Dermis blood vessel endothelial cell (primary cell): ENCODE measurements around the gene IBA57. TPM values are rescaled to one million over a fixed set of nuclear protein-coding genes. Genes with fewer than 3 reads are reported as not detected.

Experiments used
- DNase-seq: peaks from one replicate; pipeline ENCODE4 v3.0.0; 2010
- total RNA-seq: library from RNA; depleted of rRNA; stranded (reverse); fragments of >200 nt; gene quantifications from 2 replicates; pipeline ENCODE4 v1.2.3, GENCODE V29; 2014

IBA57 gene
- 9.5 and 17.4 TPM in 2 replicates for total RNA-seq

GRCh38 chr1:228165372-228166169 is at the start of gene IBA57:
IBA57 (plus strand) TSS chr1:228165804; CDS start chr1:228165817, 13 bp downstream.
- peak; percentile 100 for DNase-seq

GRCh38 chr1:228117335-228117734 is 48.3 kb upstream of the IBA57 start:
- DNase-seq, result no peak

DNA sequence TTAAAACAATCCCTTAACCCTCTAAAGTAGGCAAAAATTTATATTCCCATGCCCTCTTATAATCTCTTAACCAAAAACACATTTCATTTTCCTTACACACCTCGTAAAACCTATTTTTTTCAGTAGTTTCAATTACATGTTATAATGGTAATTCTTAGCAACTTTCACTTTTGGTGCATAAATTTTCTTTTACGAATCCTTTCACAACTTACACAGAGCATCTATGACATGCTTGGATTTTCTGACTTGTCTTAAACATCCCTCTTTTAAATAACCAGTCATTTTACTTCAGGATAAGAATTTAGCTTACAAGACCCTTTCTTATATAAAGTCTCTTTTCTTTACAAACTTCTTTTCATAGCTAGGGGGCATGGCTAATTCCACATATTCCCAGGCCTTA is 47.6 kb upstream of the IBA57 start:
- no peak for DNase-seq

DNA sequence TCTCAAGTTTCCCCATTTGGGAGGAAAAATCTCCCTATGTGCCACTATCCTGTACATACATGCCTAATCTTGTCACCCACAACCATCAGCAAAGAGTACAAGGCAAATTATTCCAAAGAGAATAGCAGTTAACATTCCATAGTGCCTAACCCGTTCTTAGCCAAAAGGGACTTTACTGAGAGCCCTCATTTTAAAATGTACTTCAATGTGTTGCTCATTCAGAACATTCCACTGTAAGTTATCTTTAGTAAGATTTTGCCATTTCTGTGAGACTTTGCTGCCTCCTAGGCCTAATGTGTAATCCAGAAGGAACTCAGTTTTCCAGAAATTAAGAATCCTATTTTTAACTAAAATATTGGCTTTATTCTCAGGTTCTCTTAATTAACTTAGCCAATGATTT is 45.3 kb upstream of the IBA57 start:
- no peak for DNase-seq

GRCh38 chr1:228120857-228121489 is 44.6 kb upstream of the IBA57 start:
- no peak for DNase-seq

DNA sequence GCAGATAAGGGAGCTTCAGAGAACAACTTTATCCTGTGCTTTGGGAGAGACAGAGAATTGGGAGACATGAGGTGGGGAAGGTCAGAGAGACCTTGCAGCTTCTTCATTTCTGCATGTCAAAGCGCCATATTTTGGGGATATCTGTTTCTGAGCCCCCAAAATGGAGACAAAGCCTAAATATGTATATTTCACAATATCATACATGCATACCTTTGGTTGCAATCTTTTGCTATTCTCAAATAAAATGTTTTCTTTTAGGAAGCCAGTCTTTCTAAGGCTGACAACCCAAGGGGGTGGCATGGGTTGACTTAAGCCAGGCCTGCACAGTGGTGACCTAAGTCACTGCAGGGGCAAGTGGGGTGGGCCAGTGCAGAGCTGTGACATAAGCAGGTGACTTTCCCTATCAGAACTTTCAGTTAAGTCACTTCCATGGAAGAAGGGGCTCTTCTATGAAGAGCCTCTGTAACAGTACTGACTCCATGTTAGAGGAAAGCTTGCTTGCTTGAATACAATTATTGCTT is 42.6 kb upstream of the IBA57 start:
- DNase-seq, result no peak

DNA sequence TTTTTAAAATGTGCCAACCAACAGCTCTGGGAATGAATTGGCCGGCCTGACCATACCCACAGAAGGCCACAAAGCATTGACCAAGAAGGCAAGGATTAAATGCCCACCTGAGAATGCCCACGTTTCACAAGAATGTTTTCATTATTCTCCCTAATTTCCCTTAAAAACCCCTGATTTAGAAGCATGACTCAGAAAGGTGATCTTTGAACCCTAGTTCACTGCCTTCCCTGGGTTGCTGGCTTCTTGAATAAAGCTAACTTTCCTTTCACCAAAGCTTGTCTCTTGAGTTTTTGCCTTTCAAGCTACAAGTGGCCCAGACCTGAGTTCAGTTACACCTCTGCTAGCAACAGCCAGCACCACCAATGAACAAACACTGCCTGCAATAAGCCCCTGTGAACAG is 42.1 kb upstream of the IBA57 start:
- DNase-seq, result no peak

DNA sequence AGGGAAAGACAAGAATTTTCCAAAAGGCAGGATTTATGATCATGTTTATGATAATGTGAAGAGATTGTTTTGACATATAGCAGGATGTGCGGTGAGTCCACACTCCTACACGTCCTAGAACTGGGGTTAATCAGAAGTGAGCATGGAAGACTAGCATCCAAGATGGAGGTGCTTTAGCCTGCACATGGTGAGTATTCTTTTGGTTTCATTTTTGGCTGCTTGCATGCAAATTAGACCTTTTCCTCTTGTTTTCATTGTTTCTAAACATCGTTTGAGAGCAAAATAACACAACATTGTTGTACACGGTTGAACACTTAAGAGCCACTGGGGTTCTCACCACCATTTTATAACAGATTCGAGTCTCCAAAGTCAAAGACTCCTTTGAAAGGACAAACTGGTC is 40.4 kb upstream of the IBA57 start:
- DNase-seq, result no peak

DNA sequence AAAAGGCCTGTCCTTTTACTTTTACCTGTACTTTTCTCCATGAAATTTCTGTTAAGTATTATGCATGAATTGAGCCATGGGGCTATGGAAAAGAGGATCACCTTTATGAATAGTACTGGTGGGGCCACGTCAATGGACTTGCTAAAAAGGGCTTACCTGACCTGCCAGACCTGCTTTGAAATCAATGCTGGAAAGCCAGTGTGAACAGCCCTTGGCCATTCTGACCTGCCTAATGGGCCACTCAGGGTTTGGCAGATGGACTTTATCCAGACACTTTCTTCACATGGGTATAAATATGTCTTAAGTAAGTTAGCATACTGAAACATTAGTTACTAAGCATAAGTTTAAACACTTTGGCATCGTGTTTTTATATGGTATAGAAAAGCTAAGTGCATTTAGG is 33.8 kb upstream of the IBA57 start:
- DNase-seq, result no peak

GRCh38 chr1:228134591-228134990 is 31.0 kb upstream of the IBA57 start:
- no peak for DNase-seq

DNA sequence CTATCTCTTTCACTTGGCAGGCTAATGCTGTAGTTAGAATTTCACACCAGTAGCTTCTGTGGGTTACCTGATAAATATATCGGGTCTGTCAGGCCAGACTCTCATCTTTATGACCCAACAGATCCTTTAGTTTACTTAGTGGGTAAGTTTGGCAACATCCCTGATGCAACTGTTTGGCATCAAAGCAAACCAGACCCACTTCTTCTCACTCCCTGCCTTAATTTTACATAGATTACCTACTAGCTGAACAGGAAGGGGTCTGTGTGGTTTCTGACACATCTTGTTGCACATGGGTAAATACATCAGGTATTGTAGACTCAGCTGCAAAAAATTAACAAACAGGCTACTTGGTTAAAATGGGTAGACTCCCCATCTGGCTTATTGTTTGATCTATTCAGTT is 28.7 kb upstream of the IBA57 start:
- DNase-seq, result no peak

DNA sequence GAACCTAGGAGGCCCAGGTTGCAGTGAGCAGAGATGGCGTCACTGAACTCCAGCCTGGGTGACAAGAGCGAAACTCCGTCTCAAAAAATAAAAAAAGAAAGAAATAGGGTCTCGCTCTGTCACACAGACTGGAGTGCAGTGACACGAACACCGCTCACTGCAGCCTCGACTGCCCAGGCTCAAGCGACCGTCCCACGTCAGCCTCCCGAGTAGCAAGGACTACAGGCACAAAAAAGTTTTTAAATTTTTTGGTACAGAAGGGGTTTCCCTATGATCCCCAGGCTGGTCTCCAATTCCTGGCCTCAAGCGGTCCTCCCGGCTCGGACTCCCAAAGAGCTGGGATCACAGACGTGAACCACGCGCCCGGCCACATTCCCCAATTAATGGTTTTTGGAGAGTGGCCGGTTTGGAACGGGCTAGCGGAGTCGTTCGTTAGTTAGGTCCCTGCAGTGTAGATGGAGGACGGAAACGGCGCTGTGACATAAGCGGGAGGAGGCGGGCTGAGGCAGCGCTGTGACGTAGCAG is 26.1 kb upstream of the IBA57 start:
- no peak for DNase-seq

DNA sequence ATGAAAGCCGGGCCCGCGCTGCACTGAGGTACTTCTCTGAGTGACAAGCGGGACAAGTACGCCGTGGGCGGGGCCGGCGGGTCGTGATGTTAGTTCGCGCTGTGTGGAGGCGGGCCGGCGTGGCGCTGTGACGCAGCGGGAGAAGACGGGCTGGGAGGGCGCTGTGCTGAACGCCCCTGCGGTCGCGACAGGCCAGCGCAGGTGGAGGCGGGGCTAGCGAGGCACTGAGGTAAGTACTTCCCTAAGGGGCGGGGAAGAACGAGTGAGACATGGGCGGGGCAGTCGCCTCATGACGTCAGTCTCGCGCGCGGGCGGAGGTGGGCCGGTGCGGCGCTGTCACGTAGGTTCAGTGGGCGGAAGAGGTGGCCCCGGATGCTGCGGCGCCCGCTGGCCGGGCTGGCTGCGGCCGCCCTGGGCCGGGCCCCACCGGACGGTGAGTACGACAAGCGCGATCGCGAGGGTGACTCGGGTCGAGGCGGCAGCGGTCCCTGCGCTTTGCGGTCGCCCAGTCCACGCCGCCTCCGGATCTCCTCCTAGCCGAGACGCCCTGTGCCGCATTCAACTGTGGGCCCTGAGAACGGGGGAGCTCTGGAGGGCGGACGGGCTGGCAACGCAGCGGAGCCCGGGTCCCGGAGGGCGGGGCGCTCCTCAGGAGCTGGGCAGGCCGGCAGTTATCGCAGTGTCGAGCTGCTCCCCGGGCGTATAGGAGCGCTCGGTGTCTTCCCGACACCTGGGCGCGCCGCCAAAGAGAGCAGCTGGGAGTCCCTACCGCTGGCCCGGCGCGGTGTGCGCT is 25.5 kb upstream of the IBA57 start, which contains the start of gene GUK1:
TSS of gene GUK1 (plus strand) at position 349 of the 793 bp plus-strand sequence. CDS start at position 373, 24 bp downstream.
- DNase-seq, result peak; percentile 100

DNA sequence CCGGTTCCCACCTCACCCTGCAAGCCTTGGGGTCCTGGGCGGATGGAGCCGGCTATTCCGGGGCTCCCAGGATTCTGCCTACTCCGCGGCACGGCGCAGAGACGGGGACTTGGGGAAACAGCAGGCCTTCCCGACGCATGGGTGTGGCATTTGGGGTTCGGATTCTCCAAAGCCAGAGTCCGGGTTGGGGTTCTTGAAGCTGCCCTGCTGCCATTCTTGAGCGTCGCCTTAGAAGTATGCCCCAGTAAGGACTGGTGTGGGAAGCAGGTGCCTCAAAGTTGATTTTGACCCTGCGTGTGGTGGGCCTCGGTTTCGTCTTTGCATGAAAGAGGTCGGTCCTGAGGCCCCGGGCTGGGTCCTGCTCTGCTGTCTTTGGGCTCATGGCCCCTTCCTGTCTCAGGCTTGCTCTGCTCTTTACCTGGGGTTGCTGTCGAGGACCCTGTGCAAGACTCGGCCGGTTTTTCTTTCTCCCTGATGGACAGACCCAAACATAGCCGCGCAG is 24.8 kb upstream of the IBA57 start:
- peak; percentile 28 for DNase-seq

GRCh38 chr1:228141226-228142044 is 24.2 kb upstream of the IBA57 start:
- peak; percentile 70 for DNase-seq

- no peak for DNase-seq
Measured at GRCh38 chr1:228142155-228142691, 23.4 kb upstream of the IBA57 start.

GRCh38 chr1:228142701-228143136 is 22.9 kb upstream of the IBA57 start:
- DNase-seq, result no peak

DNA sequence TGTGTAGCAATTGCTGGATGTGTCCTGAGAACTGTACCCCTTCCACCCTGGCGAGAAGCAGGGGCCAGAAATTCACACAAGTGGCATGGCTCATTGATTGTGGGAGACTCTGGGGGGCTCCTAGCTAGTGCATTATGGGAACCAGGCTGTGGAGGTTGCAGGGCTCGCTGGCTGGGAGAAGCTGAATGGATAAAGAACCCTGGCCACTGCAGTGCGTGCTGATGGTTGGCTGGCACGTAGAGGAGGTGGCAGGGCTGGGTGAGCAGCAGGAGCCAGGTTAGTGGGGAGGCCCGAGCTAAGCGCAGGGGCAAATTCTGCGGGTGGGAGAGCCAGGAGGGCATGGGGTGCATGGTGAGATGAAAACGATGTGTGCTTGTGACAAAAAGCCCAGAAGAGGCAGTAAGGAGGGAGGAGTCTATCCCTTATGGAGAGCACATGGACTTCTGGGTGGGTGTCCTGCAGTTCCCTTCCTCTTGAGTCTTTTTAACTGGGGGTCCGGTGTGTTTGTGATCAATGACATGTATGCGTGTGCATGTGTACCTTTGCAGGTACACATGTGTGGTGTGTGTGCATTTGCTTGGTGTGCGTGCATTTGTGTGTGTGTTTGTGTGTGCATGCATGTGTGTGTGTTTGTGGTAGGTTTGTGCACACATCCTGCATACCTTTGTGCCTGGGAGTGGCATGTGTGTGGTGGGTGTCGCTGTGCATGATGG is 22.0 kb upstream of the IBA57 start:
- no peak for DNase-seq

GRCh38 chr1:228144193-228144992 is 21.2 kb upstream of the IBA57 start:
- DNase-seq, result no peak

DNA sequence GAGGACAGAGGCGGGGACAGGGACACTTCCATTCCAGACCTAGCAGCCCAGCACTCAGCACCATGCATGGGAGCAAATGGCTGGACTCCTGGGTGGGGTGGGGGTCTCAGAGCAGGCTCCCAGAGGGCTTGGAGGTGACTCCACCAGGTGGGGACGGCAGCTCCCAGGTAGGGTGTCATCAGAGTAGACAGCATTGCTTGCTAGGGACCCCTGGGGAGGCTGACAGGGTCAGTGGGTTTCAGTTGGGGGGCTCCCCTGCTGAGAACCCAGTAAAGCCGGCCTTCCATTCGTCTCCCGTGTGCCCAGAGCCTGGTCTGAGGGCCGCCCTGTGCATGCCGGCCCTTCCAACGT is 20.6 kb upstream of the IBA57 start:
- no peak for DNase-seq
